ENCODE results near the gene BCAS2. TPM values are rescaled to one million over a fixed set of nuclear protein-coding genes. Genes with fewer than 3 reads are reported as not detected.
"Not testable (repeated sequence)": the region's sequence is repeated elsewhere in the genome, so short reads cannot be mapped to it uniquely, and the experiment has no call there.

BCAS2 gene
- total and polyA plus RNA-seq, 2 donors (not counting 1 experiment from before 2014, with no cell fraction given): 30.6 to 43.8 TPM

- no peaks in the 10 kb centered on the region for H3K4me1 ChIP-seq (ENCODE audit: control insufficient read depth in 2 of 2, insufficient read depth in 2 of 2, low read length in 2 of 2)
- CTCF ChIA-PET: interaction anchor here (0.8 kb wide), 1 partner anchor 15 kb away, joined by 5 read pairs; no protein-coding TSS in a partner anchor
These were observed 7.0 kb downstream of the BCAS2 start for GRCh38 chr1:114574365-114574764.

GRCh38 chr1:114564141-114564540 is 17.3 kb downstream of the BCAS2 start:
- H3K4me2 ChIP-seq (replicated peaks; ENCODE audit: low read depth, low read length, poor library complexity, severe bottlenecking): no peak overlapping the region
- ChIA-PET POLR2A (no interaction called here), CTCF (no interaction called here)
- peaks cover 22 to 26% of the 10 kb centered on the region in 2 donors for H3K4me1 ChIP-seq (ENCODE audit: control insufficient read depth in 2 of 2, insufficient read depth in 2 of 2, low read length in 2 of 2)
- Mint-ChIP-seq H3K4me1 (peaks cover 24% of the 10 kb centered on the region), H3K27me3 (no peaks in the 10 kb centered on the region), H3K9me3 (ENCODE audit: insufficient read depth) (no peaks in the 10 kb centered on the region), H3K27ac (no peak overlapping the region), H3K4me3 (no peak overlapping the region)
- ATAC-seq (ENCODE audit: low read depth): no peak
- H3K79me2 ChIP-seq (ENCODE audit: control insufficient read depth, insufficient read depth, low read length): no peaks in the 10 kb centered on the region
- no peaks in the 10 kb centered on the region for H3K9me3 ChIP-seq (ENCODE audit: control extremely low read depth in 1 of 3, control insufficient read depth in 2 of 3, insufficient read depth in 1 of 3, low read length in 2 of 3)
- no peak for DNase-seq
- H3K9ac ChIP-seq (ENCODE audit: low read length): no peak overlapping the region
- TF ChIP-seq EZH2 (IDR thresholded peaks at IDR 0.05; ENCODE audit: borderline replicate concordance, insufficient read depth, low read depth, low read length, poor library complexity, severe bottlenecking): no peak
- TF ChIP-seq CTCF (IDR thresholded peaks at IDR 0.05): no peak
- H3K27me3 ChIP-seq (replicated peaks in 1 of 4; ENCODE audit: control extremely low read depth in 1 of 4, control insufficient read depth in 3 of 4, insufficient read depth in 4 of 4, low read length in 3 of 4): no peaks in the 10 kb centered on the region
- no peaks in the 10 kb centered on the region for H4K20me1 ChIP-seq (ENCODE audit: control insufficient read depth, insufficient read depth, low read length, poor library complexity, severe bottlenecking)
- intact Hi-C loops (cut with micrococcal nuclease): no loop called here
- peaks cover 13 to 35% of the 10 kb centered on the region in 2 experiments for H3K36me3 ChIP-seq (replicated peaks in 1 of 2; ENCODE audit: control extremely low read depth in 1 of 2, control insufficient read depth in 1 of 2, extremely low read depth in 1 of 2, insufficient read depth in 2 of 2, low read length in 1 of 2)
- no peak overlapping the region for H2AFZ ChIP-seq (ENCODE audit: insufficient read depth, low read depth, low read length, poor library complexity, severe bottlenecking)
- no peak overlapping the region for H3K27ac ChIP-seq (ENCODE audit: low read length in 2 of 2)
- no peak overlapping the region for H3K4me3 ChIP-seq (ENCODE audit: control extremely low read depth in 1 of 5, extremely low read depth in 1 of 5, insufficient read depth in 1 of 5, low read depth in 2 of 5, low read length in 4 of 5)

More at GRCh38 chr1:114574365-114574764, 7.0 kb downstream of the BCAS2 start:
- ATAC-seq (ENCODE audit: low read depth) (no peak), DNase-seq (no peak)
- peaks cover 6% of the 10 kb centered on the region for H4K20me1 ChIP-seq (ENCODE audit: control insufficient read depth, insufficient read depth, low read length, poor library complexity, severe bottlenecking)
- no peak overlapping the region for H3K9ac ChIP-seq (ENCODE audit: low read length)
- TF ChIP-seq CTCF (IDR thresholded peaks at IDR 0.05) (no peak), EZH2 (IDR thresholded peaks at IDR 0.05; ENCODE audit: borderline replicate concordance, insufficient read depth, low read depth, low read length, poor library complexity, severe bottlenecking) (no peak)
- H2AFZ ChIP-seq (ENCODE audit: insufficient read depth, low read depth, low read length, poor library complexity, severe bottlenecking): no peak overlapping the region
- Mint-ChIP-seq H3K27me3 (no peaks in the 10 kb centered on the region), H3K4me1 (peaks cover 10% of the 10 kb centered on the region), H3K9me3 (ENCODE audit: insufficient read depth) (no peaks in the 10 kb centered on the region), H3K27ac (no peak overlapping the region), H3K4me3 (no peak overlapping the region)
- no peak overlapping the region for H3K27ac ChIP-seq (ENCODE audit: low read length in 2 of 2)
- intact Hi-C loops (cut with micrococcal nuclease): no loop called here
- H3K27me3 ChIP-seq (replicated peaks in 1 of 4; ENCODE audit: control extremely low read depth in 1 of 4, control insufficient read depth in 3 of 4, insufficient read depth in 4 of 4, low read length in 3 of 4): no peaks in the 10 kb centered on the region
- peaks cover 31% of the 10 kb centered on the region for H3K79me2 ChIP-seq (ENCODE audit: control insufficient read depth, insufficient read depth, low read length)
- no CpG with 5 or more reads among the region's 2 CpGs for WGBS (ENCODE audit: insufficient coverage)
- POLR2A ChIA-PET: no interaction called here
- H3K9me3 ChIP-seq (ENCODE audit: control extremely low read depth in 1 of 3, control insufficient read depth in 2 of 3, insufficient read depth in 1 of 3, low read length in 2 of 3): no peaks in the 10 kb centered on the region
- H3K36me3 ChIP-seq (replicated peaks in 1 of 2; ENCODE audit: control extremely low read depth in 1 of 2, control insufficient read depth in 1 of 2, extremely low read depth in 1 of 2, insufficient read depth in 2 of 2, low read length in 1 of 2): peaks cover 13 to 91% of the 10 kb centered on the region in 2 experiments
- H3K4me2 ChIP-seq (replicated peaks; ENCODE audit: low read depth, low read length, poor library complexity, severe bottlenecking): no peak overlapping the region
- no peak overlapping the region for H3K4me3 ChIP-seq (ENCODE audit: control extremely low read depth in 1 of 5, extremely low read depth in 1 of 5, insufficient read depth in 1 of 5, low read depth in 2 of 5, low read length in 4 of 5)

GRCh38 chr1:114562978-114563510 is 18.4 kb downstream of the BCAS2 start:
- ATAC-seq (ENCODE audit: low read depth); H3K4me2 ChIP-seq (replicated peaks; ENCODE audit: low read depth, low read length, poor library complexity, severe bottlenecking); DNase-seq; H3K9me3 ChIP-seq (ENCODE audit: control extremely low read depth in 1 of 3, control insufficient read depth in 2 of 3, insufficient read depth in 1 of 3, low read length in 2 of 3); H3K27me3 ChIP-seq (replicated peaks in 1 of 4; ENCODE audit: control extremely low read depth in 1 of 4, control insufficient read depth in 3 of 4, insufficient read depth in 4 of 4, low read length in 3 of 4); H3K27ac Mint-ChIP-seq; CTCF ChIA-PET; POLR2A ChIA-PET; H2AFZ ChIP-seq (ENCODE audit: insufficient read depth, low read depth, low read length, poor library complexity, severe bottlenecking); H3K9me3 Mint-ChIP-seq (ENCODE audit: insufficient read depth); H3K27me3 Mint-ChIP-seq; H3K4me3 ChIP-seq (ENCODE audit: control extremely low read depth in 1 of 5, extremely low read depth in 1 of 5, insufficient read depth in 1 of 5, low read depth in 2 of 5, low read length in 4 of 5); H3K27ac ChIP-seq (ENCODE audit: low read length in 2 of 2); H4K20me1 ChIP-seq (ENCODE audit: control insufficient read depth, insufficient read depth, low read length, poor library complexity, severe bottlenecking); H3K9ac ChIP-seq (ENCODE audit: low read length); intact Hi-C loops (cut with micrococcal nuclease); H3K4me3 Mint-ChIP-seq; H3K79me2 ChIP-seq (ENCODE audit: control insufficient read depth, insufficient read depth, low read length): not testable (repeated sequence)
- WGBS (ENCODE audit: insufficient coverage): no CpG with 5 or more reads among the region's 3 CpGs
- Histone ChIP-seq H3K36me3 (replicated peaks in 1 of 2; ENCODE audit: control extremely low read depth in 1 of 2, control insufficient read depth in 1 of 2, extremely low read depth in 1 of 2, insufficient read depth in 2 of 2, low read length in 1 of 2) (peaks cover 8 to 29% of the 10 kb centered on the region in 2 experiments), H3K4me1 (ENCODE audit: control insufficient read depth in 2 of 2, insufficient read depth in 2 of 2, low read length in 2 of 2) (peaks cover 31% of the 10 kb centered on the region in 2 donors)
- H3K4me1 Mint-ChIP-seq: peaks cover 31% of the 10 kb centered on the region

Measured in B cell (primary cell).